GM12892 (cell line): ENCODE results near the gene DIS3L.

Experiments
- POLR2A ChIP-seq: IDR thresholded peaks from 2 replicates; pipeline ENCODE4 v1.6.1; 2011; ENCODE audit warnings: low read depth, low read length, control low read depth
- POLR2AphosphoS5 ChIP-seq: IDR thresholded peaks from 2 replicates; pipeline ENCODE4 v1.6.1; 2011; ENCODE audit warnings: low read depth, low read length, control low read depth
- TAF1 ChIP-seq: IDR thresholded peaks from 2 replicates; pipeline ENCODE4 v1.6.1; 2011; ENCODE audit warnings: low read depth, mild to moderate bottlenecking, control low read depth, low read length, borderline replicate concordance

GRCh38 chr15:66252685-66253417 is 40.5 kb upstream of the DIS3L start:
- TF ChIP-seq TAF1 (no peak), POLR2A (no peak), POLR2AphosphoS5 (no peak)
